GM21381 (cell line): ENCODE data around the gene CD99L2.
A peak's percentile ranks its signal among the peaks of the same experiment; 100 is the strongest.
"Not testable (repeated sequence)": the region's sequence is repeated elsewhere in the genome, so short reads cannot be mapped to it uniquely, and the experiment has no call there.

Source experiments
- ATAC-seq: cut with Tn5 transposase; IDR thresholded peaks from one replicate; pipeline ENCODE4 v1.9.1; 2021; ENCODE audit warnings: mild to moderate bottlenecking, moderate library complexity; ENCODE audit not compliant: unreplicated experiment

CD99L2 gene

GRCh38 chrX:150897421-150898320 is 797 bp downstream of the CD99L2 start:
- ATAC-seq: no peak

- no peak for ATAC-seq
Measured at GRCh38 chrX:150896632-150897031, 1.8 kb downstream of the CD99L2 start.

GRCh38 chrX:150893936-150894335 is 4.5 kb downstream of the CD99L2 start:
- no peak for ATAC-seq

GRCh38 chrX:150889131-150889530 is 9.3 kb downstream of the CD99L2 start:
- ATAC-seq: no peak

GRCh38 chrX:150887906-150888465 is 10.5 kb downstream of the CD99L2 start:
- no peak for ATAC-seq

GRCh38 chrX:150887268-150887667 is 11.2 kb downstream of the CD99L2 start:
- ATAC-seq: not testable (repeated sequence)

GRCh38 chrX:150886381-150886780 is 12.1 kb downstream of the CD99L2 start:
- no peak for ATAC-seq

GRCh38 chrX:150880808-150881165 is 17.7 kb downstream of the CD99L2 start:
- ATAC-seq: peak; percentile 17

GRCh38 chrX:150879855-150880807 is 18.3 kb downstream of the CD99L2 start:
- ATAC-seq: peak; percentile 88

- not testable (repeated sequence) for ATAC-seq
Measured at GRCh38 chrX:150875621-150876020, 22.8 kb downstream of the CD99L2 start.

- ATAC-seq: no peak
Measured at GRCh38 chrX:150874448-150874847, 24.0 kb downstream of the CD99L2 start.

- ATAC-seq: peak; percentile 69
Measured at GRCh38 chrX:150873616-150874015, 24.9 kb downstream of the CD99L2 start.

- no peak for ATAC-seq
Measured at GRCh38 chrX:150872773-150873336, 25.6 kb downstream of the CD99L2 start.

- no peak for ATAC-seq
Measured at GRCh38 chrX:150871341-150871811, 27.1 kb downstream of the CD99L2 start.

- no peak for ATAC-seq
Measured at GRCh38 chrX:150870487-150871340, 27.8 kb downstream of the CD99L2 start.

- ATAC-seq: no peak
Measured at GRCh38 chrX:150870029-150870428, 28.4 kb downstream of the CD99L2 start.

- ATAC-seq: no peak
Measured at GRCh38 chrX:150869450-150869849, 29.0 kb downstream of the CD99L2 start.

GRCh38 chrX:150868625-150869024 is 29.8 kb downstream of the CD99L2 start:
- ATAC-seq: no peak

GRCh38 chrX:150864127-150864526 is 34.3 kb downstream of the CD99L2 start:
- no peak for ATAC-seq

- ATAC-seq: no peak
Measured at GRCh38 chrX:150863191-150863590, 35.3 kb downstream of the CD99L2 start.
